ENCODE data around the gene SOX30.

GRCh38 chr5:157594675-157595459, 57.4 kb downstream of the SOX30 start:
- TF ChIP-seq EZH2 (IDR thresholded peaks at IDR 0.05) (no peak), FOXP2 (optimal IDR thresholded peaks at IDR 0.05; ENCODE audit: control extremely low read depth, extremely low read length, insufficient read depth) (no peak), POLR2AphosphoS5 (IDR thresholded peaks at IDR 0.05; ENCODE audit: borderline replicate concordance, low read depth, low read length) (no peak)

Data from SK-N-MC (cell line).